ENCODE data around the gene DEPDC1B.
"Not testable (repeated sequence)": the region's sequence is repeated elsewhere in the genome, so short reads cannot be mapped to it uniquely, and the experiment has no call there.

The DEPDC1B gene

GRCh38 chr5:60639544-60639943 is 60.4 kb downstream of the DEPDC1B start:
- DNase-seq = no peak

GRCh38 chr5:60638300-60638699 is 61.7 kb downstream of the DEPDC1B start:
- no peak for DNase-seq

- DNase-seq = no peak
These were observed 63.3 kb downstream of the DEPDC1B start for GRCh38 chr5:60636644-60637043.

- no peak for DNase-seq
These were observed 64.0 kb downstream of the DEPDC1B start for GRCh38 chr5:60636001-60636400.

- no peak for DNase-seq
These were observed 65.9 kb downstream of the DEPDC1B start for GRCh38 chr5:60634051-60634450.

GRCh38 chr5:60633341-60633740 is 66.6 kb downstream of the DEPDC1B start:
- no peak for DNase-seq

- DNase-seq = no peak
These were observed 67.8 kb downstream of the DEPDC1B start for GRCh38 chr5:60632153-60632552.

GRCh38 chr5:60630836-60631235 is 69.1 kb downstream of the DEPDC1B start:
- no peak for DNase-seq

GRCh38 chr5:60630179-60630578 is 69.8 kb downstream of the DEPDC1B start:
- no peak for DNase-seq

GRCh38 chr5:60624875-60625274 is 75.1 kb downstream of the DEPDC1B start:
- DNase-seq = not testable (repeated sequence)

GRCh38 chr5:60620752-60621151 is 79.2 kb downstream of the DEPDC1B start:
- not testable (repeated sequence) for DNase-seq

GRCh38 chr5:60613826-60614225 is 86.1 kb downstream of the DEPDC1B start:
- no peak for DNase-seq

GRCh38 chr5:60611099-60611740 is 88.7 kb downstream of the DEPDC1B start:
- no peak for DNase-seq

GRCh38 chr5:60604771-60605170 is 95.2 kb downstream of the DEPDC1B start:
- DNase-seq = no peak

GRCh38 chr5:60598424-60598823 is 101.5 kb downstream of the DEPDC1B start:
- no peak for DNase-seq

GRCh38 chr5:60597572-60598320 is 102.2 kb downstream of the DEPDC1B start:
- DNase-seq = no peak

- no peak for DNase-seq
These were observed 105.1 kb downstream of the DEPDC1B start for GRCh38 chr5:60594715-60595477.

GRCh38 chr5:60590172-60590571 is 109.8 kb downstream of the DEPDC1B start:
- DNase-seq = no peak

GRCh38 chr5:60587312-60587711 is 112.7 kb downstream of the DEPDC1B start:
- DNase-seq = not testable (repeated sequence)

- DNase-seq = no peak
These were observed 113.6 kb downstream of the DEPDC1B start for GRCh38 chr5:60586307-60586901.

- peak; percentile 4 for DNase-seq
These were observed 114.3 kb downstream of the DEPDC1B start for GRCh38 chr5:60585618-60586017.

GRCh38 chr5:60584304-60584703 is 115.7 kb downstream of the DEPDC1B start:
- no peak for DNase-seq

GRCh38 chr5:60583616-60584015 is 116.3 kb downstream of the DEPDC1B start:
- no peak for DNase-seq

Measured in NCI-H1436 (cell line).